Measurements from ENCODE around the gene MMP25. TPM values are rescaled to one million over a fixed set of nuclear protein-coding genes. Genes with fewer than 3 reads are reported as not detected.
A peak's percentile ranks its signal among the peaks of the same experiment; 100 is the strongest.
"Not testable (repeated sequence)": the region's sequence is repeated elsewhere in the genome, so short reads cannot be mapped to it uniquely, and the experiment has no call there.

Gene MMP25
- total and polyA plus RNA-seq, 8 donors: 0.28 to 1.6 (median 1.0) TPM

GRCh38 chr16:3066440-3066748 lies 20.0 kb downstream of the MMP25 start:
- peaks cover 0 to 8% (median 4%) of the 10 kb centered on the region in 3 donors for H3K4me1 ChIP-seq
- WGBS, 2 donors: 40 to 51% methylated on average over 7 of the region's 7 CpGs
- TF ChIP-seq CTCF (IDR thresholded peaks at IDR 0.05): no peak
- no peaks in the 10 kb centered on the region for H3K36me3 ChIP-seq
- no peaks in the 10 kb centered on the region for H3K9me3 ChIP-seq
- H3K27me3 ChIP-seq: no peaks in the 10 kb centered on the region
- H3K4me3 ChIP-seq: peak overlapping the region; percentile 19 to 76 (median 41)
- DNase-seq: peak in 2 of 6 donors; percentile 64 to 65
- FAIRE-seq: no peak
- peak overlapping the region in 3 of 4 donors; percentile 49 to 94 (median 91) for H3K27ac ChIP-seq
- intact Hi-C loops (cut with DNase I): no loop called here
- ATAC-seq: peak in 1 of 4 donors; percentile 0

- TF ChIP-seq CTCF (IDR thresholded peaks at IDR 0.05): no peak
- Histone ChIP-seq H3K9me3 (no peaks in the 10 kb centered on the region), H3K4me1 (peaks cover 0 to 8% (median 4%) of the 10 kb centered on the region in 3 donors), H3K27me3 (no peaks in the 10 kb centered on the region), H3K4me3 (peak overlapping the region in 2 of 4 donors; percentile 47 to 76), H3K27ac (peak overlapping the region in 2 of 4 donors; percentile 31 to 94), H3K36me3 (no peaks in the 10 kb centered on the region)
- FAIRE-seq: no peak
- no peak for ATAC-seq
- 30 to 37% methylated on average over 4 of the region's 4 CpGs for WGBS, 2 donors
- intact Hi-C loops (cut with DNase I): no loop called here
- peak in 1 of 6 donors; percentile 50 for DNase-seq
These were observed 22.1 kb downstream of the MMP25 start for GRCh38 chr16:3068487-3068886.

- H3K4me3 ChIP-seq; H3K27me3 ChIP-seq; H3K4me1 ChIP-seq; ATAC-seq; intact Hi-C loops (cut with DNase I); FAIRE-seq; H3K27ac ChIP-seq; H3K9me3 ChIP-seq; H3K36me3 ChIP-seq: not testable (repeated sequence)
- WGBS, 2 donors: 92% methylated on average over 10 of the region's 11 CpGs
- DNase-seq: peak in 1 of 6 donors; percentile 33
These were observed 22.8 kb downstream of the MMP25 start for GRCh38 chr16:3069146-3069545.

GRCh38 chr16:3070608-3071111 lies 24.3 kb downstream of the MMP25 start:
- no peak for TF ChIP-seq CTCF (IDR thresholded peaks at IDR 0.05)
- no peaks in the 10 kb centered on the region for H3K36me3 ChIP-seq
- H3K9me3 ChIP-seq: no peaks in the 10 kb centered on the region
- FAIRE-seq: no peak
- H3K27me3 ChIP-seq: no peaks in the 10 kb centered on the region
- H3K4me3 ChIP-seq: no peak overlapping the region
- no peak overlapping the region for H3K27ac ChIP-seq
- peak in 1 of 6 donors; percentile 30 for DNase-seq
- intact Hi-C loops (cut with DNase I): no loop called here
- peak in 1 of 4 donors; percentile 1 for ATAC-seq
- 73 to 79% methylated on average over 9 of the region's 9 CpGs for WGBS, 2 donors
- no peaks in the 10 kb centered on the region for H3K4me1 ChIP-seq

GRCh38 chr16:3071655-3072054 lies 25.3 kb downstream of the MMP25 start:
- TF ChIP-seq CTCF (IDR thresholded peaks at IDR 0.05): no peak
- H3K36me3 ChIP-seq: no peaks in the 10 kb centered on the region
- FAIRE-seq (no peak), DNase-seq (peak in 1 of 6 donors; percentile 7), ATAC-seq (no peak)
- intact Hi-C loops (cut with DNase I): no loop called here
- H3K4me3 ChIP-seq: no peak overlapping the region
- WGBS, 2 donors: 57 to 62% methylated on average over 7 of the region's 7 CpGs
- no peaks in the 10 kb centered on the region for H3K4me1 ChIP-seq
- H3K9me3 ChIP-seq: no peaks in the 10 kb centered on the region
- H3K27me3 ChIP-seq: no peaks in the 10 kb centered on the region
- H3K27ac ChIP-seq: no peak overlapping the region

- 19 to 44% methylated on average over 2 to 3 of the region's 4 CpGs for WGBS, 2 donors
- H3K4me3 ChIP-seq; H3K9me3 ChIP-seq; H3K36me3 ChIP-seq; H3K27me3 ChIP-seq; H3K27ac ChIP-seq; FAIRE-seq; intact Hi-C loops (cut with DNase I); H3K4me1 ChIP-seq: not testable (repeated sequence)
- peak in 1 of 6 donors; percentile 37 for DNase-seq
- peak in 3 of 4 donors; percentile 7 to 34 (median 24) for ATAC-seq
These were observed 25.8 kb downstream of the MMP25 start for GRCh38 chr16:3072148-3072547.

- peak in 1 of 6 donors; percentile 14 for DNase-seq
- WGBS, 2 donors: 57 to 64% methylated on average over 6 to 15 of the region's 18 CpGs
- H3K4me3 ChIP-seq; H3K36me3 ChIP-seq; FAIRE-seq; H3K27me3 ChIP-seq; H3K9me3 ChIP-seq; H3K27ac ChIP-seq; ATAC-seq; H3K4me1 ChIP-seq; intact Hi-C loops (cut with DNase I): not testable (repeated sequence)
These were observed 26.4 kb downstream of the MMP25 start for GRCh38 chr16:3072576-3073263.

Measured in pancreas (tissue), 10 donors.